Ovary (tissue), 9 donors: ENCODE data around the gene TRPM3. TPM values are rescaled to one million over a fixed set of nuclear protein-coding genes. Genes with fewer than 3 reads are reported as not detected.

Experiments
- DNase-seq, 5 donors: peaks; one replicate each; pipeline ENCODE4 v3.0.0-alpha.2; 2019 to 2020
- H3K27ac ChIP-seq, 2 donors: fragments of 200-600 bp; one replicate each; pipeline versions ENCODE4 v1.5.1 to v1.8.0; 2019 to 2022
- H3K27me3 ChIP-seq: fragments of 200-600 bp; one replicate; pipeline ENCODE4 v1.8.0; 2022
- H3K36me3 ChIP-seq: fragments of 200-600 bp; sonication (generic); one replicate; pipeline ENCODE4 v1.5.1; 2019
- H3K4me1 ChIP-seq: one replicate; pipeline ENCODE4 v1.8.1; 2013; ENCODE audit warnings: mild to moderate bottlenecking, moderate library complexity; ENCODE audit not compliant: insufficient read depth
- H3K4me3 ChIP-seq: fragments of 200-600 bp; sonication (generic); one replicate; pipeline ENCODE4 v1.5.1; 2017
- H3K9me3 ChIP-seq, 2 donors: fragments of 200-600 bp in 1 of 2; sonication (generic) in 1 of 2; one replicate each; pipeline versions ENCODE4 v1.5.1 to v1.8.1; 2013 to 2019; ENCODE audit warnings: mild to moderate bottlenecking in 1 of 2, moderate library complexity in 1 of 2
- CTCF ChIP-seq, 3 donors: fragments of 450-650 bp in 2 of 3; fragments of 200-600 bp in 1 of 3; IDR thresholded peaks; one replicate each; pipeline versions ENCODE4 v1.5.1 to v1.8.0; 2016 to 2022; ENCODE audit warnings: antibody characterized with exemption in 3 of 3, mild to moderate bottlenecking in 1 of 3
- EP300 ChIP-seq: sonication (generic); formaldehyde crosslinking; IDR thresholded peaks from one replicate; pipeline ENCODE4 v1.6.1; 2017; ENCODE audit warnings: antibody characterized with exemption
- POLR2A ChIP-seq: fragments of 450-650 bp; IDR thresholded peaks from one replicate; pipeline ENCODE4 v1.6.1; 2017; ENCODE audit warnings: antibody characterized with exemption, mild to moderate bottlenecking, moderate library complexity
- WGBS, 3 donors: extraction: QIAGEN DNeasy Blood & Tissue Kit in 1 of 3; methylation state at CpG; one replicate each; pipeline versions ENCODE4 v1.1.5 to v1.1.7; 2013 to 2017; 5-methylcytosine and 5-hydroxymethylcytosine counted together
- intact Hi-C, 4 donors: fragments of 100-400 bp; cut with DNase I; formaldehyde crosslinking; loops; one replicate each; pipeline versions ENCODE4 v1.11.0 to v1.15.1; 2022 to 2023
- polyA plus RNA-seq, 2 donors: library from polyadenylated mRNA; stranded (reverse); fragments of 200-250 nt in 1 of 2; fragments of 350-450 nt in 1 of 2; fragmentation: Illumina TruSeq in 1 of 2; extraction: RNeasy Lipid Tissue Mini Kit (QIAGEN cat#74804) in 1 of 2; gene quantifications; one replicate each; pipeline ENCODE4 v1.2.3, GENCODE V29; 2013 to 2014
- total RNA-seq, 7 donors: library from RNA; depleted of rRNA in 2 of 7; stranded (reverse); fragments of >200 nt in 2 of 7; fragmentation: NEBNext Ultra II Directional in 3 of 7; extraction: Animal tissue kit (Norgen Biotek cat#: 25700) in 3 of 7; gene quantifications; one replicate each; pipeline versions ENCODE4 v1.1.0 to v1.2.4, GENCODE V29; 2016 to 2023
- donor health status: DM: no; HTN: no; CAD: no; lungs with moderate emphysema.
- donor health status: DM: no; HTN: no; CAD: no.
- donor health status: Bipolar disorder and iron deficiency.
- donor health status: DM: yes; HTN: yes; CAD: no.
- donor health status: DM: no; HTN: no; CAD: no.
- donor health status: DM: yes; HTN: yes; CAD: no.

The TRPM3 gene
- total and polyA plus RNA-seq, 9 donors, result 0.80 to 18.5 (median 4.6) TPM

DNA sequence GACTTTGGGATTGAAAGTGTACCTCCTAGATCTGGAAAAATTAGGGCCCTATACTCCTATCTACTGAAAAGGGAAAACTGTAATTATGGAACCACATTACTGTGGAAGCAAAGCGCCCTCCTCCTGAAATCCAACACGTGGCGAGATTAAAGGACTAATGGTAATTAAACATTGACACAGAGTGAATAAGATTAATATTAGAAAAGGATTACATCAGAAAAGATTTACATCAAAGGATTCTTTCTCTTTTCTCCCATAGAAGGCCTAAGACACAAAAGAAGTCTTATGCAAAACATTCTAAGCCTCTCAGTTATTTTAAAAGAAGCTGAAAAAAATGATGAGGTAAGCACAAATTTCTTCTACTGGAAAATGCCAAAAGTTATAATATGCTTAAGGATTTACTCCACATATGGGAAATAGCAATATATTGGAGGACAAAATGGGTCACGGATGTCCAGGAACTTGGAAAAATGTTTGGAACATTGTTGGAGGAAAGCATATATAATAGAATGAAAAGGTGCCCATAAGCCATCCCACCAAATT, 227.8 kb downstream of the TRPM3 start:
- H3K4me1 ChIP-seq, result no peaks in the 10 kb centered on the region

GRCh38 chr9:70888471-70888870, 232.9 kb downstream of the TRPM3 start:
- WGBS, 3 donors, result 86 to 100% (median 95%) methylated on average over 1 of the region's 1 CpG
- no peak for DNase-seq
- Histone ChIP-seq H3K27ac (no peak overlapping the region), H3K36me3 (no peaks in the 10 kb centered on the region), H3K27me3 (no peaks in the 10 kb centered on the region), H3K9me3 (no peaks in the 10 kb centered on the region), H3K4me1 (no peaks in the 10 kb centered on the region), H3K4me3 (no peak overlapping the region)
- intact Hi-C loops, result no loop called here
- TF ChIP-seq POLR2A, result no peak
- no peak for TF ChIP-seq EP300
- no peak for TF ChIP-seq CTCF (IDR thresholded peaks at IDR 0.05)

More for the DNA sequence above, 227.8 kb downstream of the TRPM3 start:
- no peak for DNase-seq
- Histone ChIP-seq H3K36me3 (no peaks in the 10 kb centered on the region), H3K27me3 (no peaks in the 10 kb centered on the region), H3K9me3 (no peaks in the 10 kb centered on the region), H3K27ac (no peak overlapping the region), H3K4me3 (no peak overlapping the region)
- 76 to 79% (median 78%) methylated on average over 4 of the region's 4 CpGs for WGBS, 3 donors
- no peak for TF ChIP-seq EP300
- no peak for TF ChIP-seq CTCF (IDR thresholded peaks at IDR 0.05)
- TF ChIP-seq POLR2A, result no peak
- intact Hi-C loops, result no loop called here

GRCh38 chr9:70887826-70888225, 233.6 kb downstream of the TRPM3 start:
- Histone ChIP-seq H3K27ac (no peak overlapping the region), H3K27me3 (no peaks in the 10 kb centered on the region), H3K9me3 (no peaks in the 10 kb centered on the region), H3K4me3 (no peak overlapping the region), H3K36me3 (no peaks in the 10 kb centered on the region), H3K4me1 (no peaks in the 10 kb centered on the region)
- TF ChIP-seq EP300 (no peak), CTCF (IDR thresholded peaks at IDR 0.05) (no peak), POLR2A (no peak)
- intact Hi-C loops, result no loop called here
- DNase-seq, result no peak
- 37 to 58% (median 38%) methylated on average over 2 of the region's 2 CpGs for WGBS, 3 donors

DNA sequence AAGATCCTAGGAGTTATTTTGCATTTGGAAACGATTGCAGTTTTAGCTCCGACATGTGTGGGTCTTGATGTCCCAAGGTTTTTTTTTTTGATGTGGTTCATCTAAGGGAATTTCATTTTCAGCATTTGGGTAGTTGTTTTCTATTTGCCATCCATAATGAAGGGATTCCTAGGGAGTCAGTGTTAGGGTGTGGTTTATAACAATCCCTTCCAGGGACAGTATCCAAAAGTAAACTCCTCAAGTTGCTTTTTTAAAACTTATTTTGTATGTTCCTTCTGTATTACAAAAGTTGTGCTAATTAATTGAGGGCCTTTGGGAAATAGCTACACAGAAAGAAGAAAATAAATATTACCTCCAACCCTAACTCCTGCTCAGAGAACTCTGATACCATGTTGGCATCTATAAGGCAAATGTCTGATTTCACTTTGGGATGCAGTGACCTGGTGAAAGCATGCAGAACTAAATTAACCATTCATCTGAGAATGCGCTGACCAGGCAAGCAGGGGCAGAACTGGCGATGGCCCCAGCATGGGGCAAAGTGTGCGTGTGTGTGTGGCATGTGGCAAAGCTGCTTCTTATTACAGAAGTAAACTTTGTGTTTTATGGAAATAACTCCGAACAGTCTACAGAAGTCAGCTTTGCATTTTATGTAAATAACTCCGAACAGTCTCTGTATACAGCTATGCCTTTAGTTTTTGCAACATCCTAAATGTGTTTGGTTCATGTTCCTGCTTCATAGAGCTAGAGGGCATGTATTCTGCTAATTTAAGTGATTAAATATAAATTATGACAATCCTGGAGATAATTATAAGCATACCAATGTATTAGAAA, 237.2 kb downstream of the TRPM3 start:
- no peaks in the 10 kb centered on the region for H3K9me3 ChIP-seq
- no peaks in the 10 kb centered on the region for H3K36me3 ChIP-seq
- H3K27ac ChIP-seq, result no peak overlapping the region
- DNase-seq, result no peak
- WGBS, 3 donors, result 79 to 89% (median 83%) methylated on average over 7 of the region's 7 CpGs
- H3K4me1 ChIP-seq, result no peaks in the 10 kb centered on the region
- no peak for TF ChIP-seq EP300
- no peak for TF ChIP-seq POLR2A
- no peak for TF ChIP-seq CTCF (IDR thresholded peaks at IDR 0.05)
- H3K4me3 ChIP-seq, result no peak overlapping the region
- H3K27me3 ChIP-seq, result no peaks in the 10 kb centered on the region
- intact Hi-C loops, result no loop called here
